Mesendoderm (in vitro differentiated cells): ENCODE measurements around the gene MICU1.

Experiments
- DNase-seq: peaks from one replicate; pipeline ENCODE4 v3.0.0; 2013
- H2AK5ac ChIP-seq: 2 replicates; pipeline ENCODE4 v1.6.1; 2013; ENCODE audit warnings: low read length, inconsistent platforms
- H2BK120ac ChIP-seq: 2 replicates; pipeline ENCODE4 v1.6.1; 2013; ENCODE audit warnings: low read depth, mild to moderate bottlenecking, low read length, moderate library complexity, mixed read lengths
- H2BK15ac ChIP-seq: replicated peaks from 2 replicates; pipeline ENCODE4 v1.6.1; 2013; ENCODE audit warnings: low read depth, mild to moderate bottlenecking, moderate library complexity
- H2BK5ac ChIP-seq: 2 replicates; pipeline ENCODE4 v1.6.1; 2013; ENCODE audit warnings: low read length, inconsistent platforms
- H3K18ac ChIP-seq: 2 replicates; pipeline ENCODE4 v1.6.1; 2013; ENCODE audit warnings: mild to moderate bottlenecking, low read length, mixed read lengths
- H3K23ac ChIP-seq: one replicate; pipeline ENCODE4 v1.6.1; 2013; ENCODE audit warnings: low read length
- H3K27ac ChIP-seq: 2 replicates; pipeline ENCODE4 v1.5.1; 2013; ENCODE audit warnings: low read depth, mild to moderate bottlenecking, inconsistent platforms, low read length, moderate library complexity
- H3K27me3 ChIP-seq: 2 replicates; pipeline ENCODE4 v1.6.1; 2013; ENCODE audit warnings: low read length, control low read depth, mild to moderate bottlenecking, inconsistent platforms; ENCODE audit not compliant: insufficient read depth, poor library complexity
- H3K36me3 ChIP-seq: 2 replicates; pipeline ENCODE4 v1.6.1; 2013; ENCODE audit warnings: low read length, inconsistent platforms; ENCODE audit not compliant: control insufficient read depth, insufficient read depth
- H3K4ac ChIP-seq: one replicate; pipeline ENCODE4 v1.6.1; 2013; ENCODE audit warnings: low read depth, mild to moderate bottlenecking, low read length, moderate library complexity
- H3K4me1 ChIP-seq: 2 replicates; pipeline ENCODE4 v1.6.1; 2013; ENCODE audit warnings: low read depth, low read length, inconsistent platforms; ENCODE audit not compliant: control insufficient read depth
- H3K4me2 ChIP-seq: 2 replicates; pipeline ENCODE4 v1.6.1; 2013; ENCODE audit warnings: low read length
- H3K4me3 ChIP-seq: 2 replicates; pipeline ENCODE4 v1.5.1; 2013; ENCODE audit warnings: mild to moderate bottlenecking, low read length
- H3K56ac ChIP-seq: one replicate; pipeline ENCODE4 v1.6.1; 2013; ENCODE audit warnings: low read length
- H3K79me1 ChIP-seq: 2 replicates; pipeline ENCODE4 v1.6.1; 2013; ENCODE audit warnings: low read length, inconsistent platforms
- H3K79me2 ChIP-seq: 2 replicates; pipeline ENCODE4 v1.6.1; 2013; ENCODE audit warnings: mild to moderate bottlenecking, low read length; ENCODE audit not compliant: control insufficient read depth, insufficient read depth
- H3K9ac ChIP-seq: 2 replicates; pipeline ENCODE4 v1.6.1; 2013; ENCODE audit warnings: low read length, inconsistent platforms
- H4K5ac ChIP-seq: one replicate; pipeline ENCODE4 v1.6.1; 2013; ENCODE audit warnings: low read length
- H4K8ac ChIP-seq: one replicate; pipeline ENCODE4 v1.6.1; 2013; ENCODE audit warnings: low read depth, mild to moderate bottlenecking, control low read depth, low read length, moderate library complexity
- WGBS: extraction: QIAGEN DNeasy Blood & Tissue Kit; methylation state at CpG from one replicate; pipeline ENCODE4 v1.1.7; 2013; ENCODE audit warnings: low lambda C conversion rate, missing lambda C conversion rate; ENCODE audit not compliant: insufficient coverage; ENCODE audit errors: extremely low coverage; 5-methylcytosine and 5-hydroxymethylcytosine counted together

Gene MICU1

DNA sequence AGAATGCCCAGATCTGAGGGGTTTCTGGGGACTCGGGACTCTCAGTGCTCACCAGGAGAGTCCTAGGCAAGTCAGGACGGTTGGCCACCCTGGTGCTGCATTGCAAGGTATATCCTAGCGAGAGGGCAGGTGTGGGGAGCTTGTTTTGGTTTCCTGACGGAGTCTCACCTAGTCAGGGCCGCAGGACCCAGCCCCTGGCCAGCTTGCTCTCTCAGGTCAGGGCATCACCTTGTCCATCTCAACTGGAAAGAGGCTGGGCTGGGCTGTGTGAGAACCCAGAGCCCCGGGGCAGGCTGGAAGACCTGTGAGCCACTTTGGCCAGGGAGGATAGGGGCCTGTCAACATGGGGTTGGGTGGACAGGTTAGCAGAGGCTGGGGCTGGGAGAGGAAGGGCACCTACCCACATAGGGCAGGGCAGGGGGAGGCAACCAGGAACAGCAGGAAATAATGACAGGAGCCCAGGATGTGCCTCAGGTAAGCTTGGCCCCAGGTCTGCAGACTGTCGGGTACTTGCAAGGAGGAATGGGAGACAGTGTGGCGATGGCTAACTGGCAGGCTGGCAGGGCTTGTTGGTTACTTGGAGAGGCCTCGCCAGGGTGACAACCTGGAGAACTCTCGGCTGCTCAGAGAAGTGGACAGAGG, 302.6 kb downstream of the MICU1 start:
- H3K23ac ChIP-seq = peak overlapping the region; percentile 80
- H3K79me1 ChIP-seq = no peaks in the 10 kb centered on the region
- peak overlapping the region; percentile 25 for H3K18ac ChIP-seq
- H2BK120ac ChIP-seq = no peak overlapping the region
- peak overlapping the region; percentile 51 for H2AK5ac ChIP-seq
- no peak overlapping the region for H3K4me3 ChIP-seq
- DNase-seq = no peak
- H3K79me2 ChIP-seq = no peaks in the 10 kb centered on the region
- no peaks in the 10 kb centered on the region for H3K36me3 ChIP-seq
- peak overlapping the region; percentile 29 for H2BK5ac ChIP-seq
- no peaks in the 10 kb centered on the region for H3K27me3 ChIP-seq
- no peak overlapping the region for H3K27ac ChIP-seq
- H4K8ac ChIP-seq = no peak overlapping the region
- H3K56ac ChIP-seq = peak overlapping the region; percentile 49
- WGBS = no CpG with 5 or more reads among the region's 10 CpGs
- H4K5ac ChIP-seq = no peak overlapping the region
- peaks cover 13% of the 10 kb centered on the region for H3K4me1 ChIP-seq
- no peak overlapping the region for H2BK15ac ChIP-seq
- peak overlapping the region; percentile 56 for H3K4ac ChIP-seq
- no peak overlapping the region for H3K4me2 ChIP-seq
- H3K9ac ChIP-seq = no peak overlapping the region

DNA sequence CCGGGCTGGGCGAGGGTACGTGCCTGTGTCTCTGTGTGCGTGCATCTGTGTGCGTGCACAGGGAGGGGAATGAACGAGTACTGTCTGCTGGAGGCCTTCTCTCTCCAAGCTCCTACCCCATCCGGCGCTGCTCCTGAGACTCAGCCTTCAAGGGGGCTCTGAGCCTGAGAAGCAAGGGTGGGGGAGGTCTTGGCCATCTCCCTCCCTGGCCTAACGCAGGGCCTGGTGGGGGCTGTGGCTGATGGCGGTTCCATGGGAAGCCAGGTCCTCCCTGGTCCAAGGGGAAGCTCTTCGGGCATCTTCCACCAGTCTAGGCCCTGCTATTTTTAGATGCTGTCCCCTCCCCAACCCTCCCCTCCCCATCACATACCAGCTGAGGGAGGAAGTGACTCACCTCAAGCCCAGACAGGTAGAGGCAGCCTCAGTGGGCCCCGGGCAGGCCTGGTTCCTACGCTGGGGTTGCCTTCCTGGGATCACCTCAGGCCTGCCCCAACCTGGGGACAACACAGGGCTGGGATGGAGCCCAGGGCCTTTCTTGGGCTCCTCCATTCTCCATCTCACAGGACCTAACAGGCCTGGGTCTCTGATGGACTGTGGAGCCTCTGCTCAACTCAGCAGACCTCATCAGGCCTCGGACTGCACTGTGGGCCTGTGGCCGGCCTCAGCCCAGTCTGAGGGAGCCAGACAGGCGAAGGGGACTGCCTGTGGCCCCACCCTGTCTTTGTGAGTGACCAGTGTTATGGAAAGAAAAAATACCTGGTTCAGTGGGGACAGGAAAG, 303.4 kb downstream of the MICU1 start:
- no peak overlapping the region for H2BK15ac ChIP-seq
- peak overlapping the region; percentile 85 for H3K27ac ChIP-seq
- peak overlapping the region; percentile 58 for H3K4ac ChIP-seq

DNA sequence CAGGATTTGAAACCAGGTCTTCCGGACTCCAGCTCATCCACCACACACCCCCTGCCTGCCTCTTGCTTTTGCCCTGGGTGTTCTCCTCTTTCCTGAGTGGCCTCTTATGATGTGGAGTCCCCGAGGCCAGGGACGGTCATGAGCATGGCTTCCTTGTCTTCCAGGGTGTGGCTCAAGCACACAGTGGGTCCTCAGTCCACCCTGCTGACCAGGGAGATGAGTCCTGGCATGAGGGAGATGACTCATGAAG, 303.9 kb downstream of the MICU1 start:
- Histone ChIP-seq H3K36me3 (no peaks in the 10 kb centered on the region), H3K79me1 (no peaks in the 10 kb centered on the region), H4K5ac (no peak overlapping the region), H3K27me3 (no peaks in the 10 kb centered on the region), H3K4me3 (no peak overlapping the region), H3K4ac (peak overlapping the region; percentile 58), H4K8ac (no peak overlapping the region), H3K18ac (no peak overlapping the region), H3K4me2 (no peak overlapping the region), H3K4me1 (peaks cover 13% of the 10 kb centered on the region), H3K56ac (peak overlapping the region; percentile 72), H2BK15ac (no peak overlapping the region), H2BK120ac (no peak overlapping the region), H3K27ac (peak overlapping the region; percentile 85), H3K23ac (no peak overlapping the region), H3K79me2 (no peaks in the 10 kb centered on the region), H2AK5ac (peak overlapping the region; percentile 90), H2BK5ac (peak overlapping the region; percentile 87), H3K9ac (no peak overlapping the region)
- WGBS = no CpG with 5 or more reads among the region's 3 CpGs
- DNase-seq = no peak

More for the DNA sequence above, 303.4 kb downstream of the MICU1 start:
- H3K4me1 ChIP-seq = peaks cover 13% of the 10 kb centered on the region
- DNase-seq = peak; percentile 76
- no peak overlapping the region for H3K9ac ChIP-seq
- no peak overlapping the region for H3K4me2 ChIP-seq
- no peaks in the 10 kb centered on the region for H3K36me3 ChIP-seq
- no peak overlapping the region for H3K23ac ChIP-seq
- H2BK5ac ChIP-seq = peak overlapping the region; percentile 87
- no peaks in the 10 kb centered on the region for H3K79me1 ChIP-seq
- WGBS = no CpG with 5 or more reads among the region's 16 CpGs
- H3K27me3 ChIP-seq = no peaks in the 10 kb centered on the region
- peak overlapping the region; percentile 14 for H2BK120ac ChIP-seq
- H3K79me2 ChIP-seq = no peaks in the 10 kb centered on the region
- peak overlapping the region; percentile 90 for H2AK5ac ChIP-seq
- H3K4me3 ChIP-seq = no peak overlapping the region
- H3K18ac ChIP-seq = peak overlapping the region; percentile 19
- no peak overlapping the region for H4K8ac ChIP-seq
- H4K5ac ChIP-seq = no peak overlapping the region
- peak overlapping the region; percentile 72 for H3K56ac ChIP-seq

DNA sequence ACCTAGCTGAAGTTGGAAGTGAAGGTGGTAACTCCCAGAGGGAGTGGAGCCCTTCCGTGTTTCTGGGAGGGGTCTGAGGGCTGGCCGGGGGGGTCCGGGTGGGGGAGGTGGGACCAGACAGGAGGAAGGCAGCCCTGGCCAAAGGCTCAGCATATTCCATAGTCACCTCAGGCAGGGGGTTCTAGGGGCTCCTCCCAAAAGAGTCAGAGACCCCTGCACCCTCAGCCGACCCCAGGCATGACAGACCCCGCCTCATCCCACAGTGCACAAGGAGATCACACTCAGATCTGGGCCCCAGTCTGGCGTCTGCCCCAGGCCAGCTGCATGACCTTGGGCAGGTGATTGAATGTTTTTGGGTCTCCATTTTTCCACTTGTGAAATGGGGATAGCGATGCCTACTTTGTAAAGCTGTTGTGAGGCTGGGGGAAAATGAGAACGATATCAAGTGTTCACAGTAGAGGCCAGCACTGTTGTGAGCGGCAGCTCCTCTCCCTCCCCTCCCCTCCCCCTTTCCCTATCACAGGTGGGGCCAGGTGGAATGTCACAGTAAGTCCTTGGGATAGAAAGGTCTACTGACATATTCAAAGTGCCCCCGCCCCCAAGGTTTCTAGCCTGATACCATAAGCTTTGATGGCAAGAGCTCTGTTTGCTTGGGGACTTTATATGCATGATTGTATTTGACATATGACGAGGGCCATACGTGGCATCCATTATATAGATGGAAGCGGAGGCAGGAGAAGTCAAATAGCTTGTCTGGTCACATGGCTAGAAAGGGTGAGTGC, 304.4 kb downstream of the MICU1 start:
- Histone ChIP-seq H3K23ac (peak overlapping the region; percentile 89), H3K18ac (peak overlapping the region; percentile 24), H3K9ac (peak overlapping the region; percentile 32), H2AK5ac (no peak overlapping the region), H2BK5ac (peak overlapping the region; percentile 87), H3K79me1 (no peaks in the 10 kb centered on the region), H3K4me2 (no peak overlapping the region), H3K56ac (peak overlapping the region; percentile 72), H3K79me2 (no peaks in the 10 kb centered on the region), H4K5ac (no peak overlapping the region), H3K4me3 (no peak overlapping the region), H4K8ac (no peak overlapping the region), H3K4me1 (peaks cover 13% of the 10 kb centered on the region), H3K36me3 (no peaks in the 10 kb centered on the region), H3K27ac (peak overlapping the region; percentile 85), H3K27me3 (no peaks in the 10 kb centered on the region), H3K4ac (peak overlapping the region; percentile 87), H2BK120ac (peak overlapping the region; percentile 65), H2BK15ac (no peak overlapping the region)
- no CpG with 5 or more reads among the region's 13 CpGs for WGBS
- peak; percentile 75 for DNase-seq

DNA sequence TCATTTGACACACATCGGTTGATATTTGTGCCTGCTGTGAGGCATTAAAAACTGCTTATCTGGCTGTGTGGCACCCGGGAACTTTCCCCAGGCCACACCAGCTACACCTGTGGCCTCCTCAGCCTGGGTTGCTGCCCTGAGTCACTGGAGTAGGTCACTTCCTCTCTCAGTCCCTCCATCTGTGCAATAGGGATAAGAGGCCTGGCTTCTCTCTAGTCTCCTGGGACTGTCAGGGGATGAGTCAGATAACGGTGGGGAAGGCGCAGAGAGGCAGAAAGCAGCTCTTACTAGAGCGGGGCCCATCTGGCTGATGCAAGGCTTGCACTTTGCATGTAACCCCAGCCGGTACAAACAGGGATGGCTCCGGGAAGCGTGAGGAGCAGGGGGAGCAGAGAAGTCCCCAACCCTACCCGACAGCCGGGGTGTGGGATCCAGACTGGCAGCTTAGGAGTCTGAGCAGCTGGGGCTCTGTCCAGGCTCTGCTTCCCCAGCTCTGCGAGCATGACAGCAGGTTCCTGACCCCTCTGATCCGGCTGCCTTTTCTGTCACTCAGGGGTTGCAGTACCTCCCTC, 305.1 kb downstream of the MICU1 start:
- H2AK5ac ChIP-seq = no peak overlapping the region
- no peak overlapping the region for H3K4me2 ChIP-seq
- peak overlapping the region; percentile 72 for H3K56ac ChIP-seq
- H3K4me3 ChIP-seq = no peak overlapping the region
- H3K9ac ChIP-seq = peak overlapping the region; percentile 32
- H2BK15ac ChIP-seq = no peak overlapping the region
- H4K8ac ChIP-seq = no peak overlapping the region
- H3K18ac ChIP-seq = peak overlapping the region; percentile 24
- no peaks in the 10 kb centered on the region for H3K36me3 ChIP-seq
- no peak overlapping the region for H3K23ac ChIP-seq
- no peaks in the 10 kb centered on the region for H3K79me2 ChIP-seq
- H3K4me1 ChIP-seq = peaks cover 13% of the 10 kb centered on the region
- H3K27ac ChIP-seq = peak overlapping the region; percentile 85
- no peak overlapping the region for H4K5ac ChIP-seq
- peak overlapping the region; percentile 87 for H3K4ac ChIP-seq
- peak overlapping the region; percentile 65 for H2BK120ac ChIP-seq
- H2BK5ac ChIP-seq = peak overlapping the region; percentile 67
- H3K79me1 ChIP-seq = no peaks in the 10 kb centered on the region
- peak; percentile 99 for DNase-seq
- no peaks in the 10 kb centered on the region for H3K27me3 ChIP-seq
- no CpG with 5 or more reads among the region's 12 CpGs for WGBS
